Loucy (cell line): ENCODE results near the gene FNDC10.

ENCODE experiments used
- H2AFZ ChIP-seq: fragments of 200-600 bp; sonication (generic); 2 replicates; pipeline ENCODE4 v1.6.0; 2016; ENCODE audit warnings: antibody characterized with exemption, mild to moderate bottlenecking, low read length, moderate library complexity
- H3F3A ChIP-seq: fragments of 200-600 bp; 2 replicates; pipeline ENCODE4 v1.6.0; 2016; ENCODE audit warnings: antibody characterized with exemption, low read depth, mild to moderate bottlenecking
- H3K27me3 ChIP-seq: fragments of 200-600 bp; sonication (generic); 2 replicates; pipeline ENCODE4 v1.6.1; 2014; ENCODE audit warnings: low read length, mild to moderate bottlenecking; ENCODE audit not compliant: insufficient read depth, poor library complexity, severe bottlenecking
- H3K36me3 ChIP-seq: fragments of 200-600 bp; sonication (generic); 2 replicates; pipeline ENCODE4 v1.6.1; 2016; ENCODE audit warnings: low read length; ENCODE audit not compliant: insufficient read depth
- H3K4me1 ChIP-seq: fragments of 200-600 bp; sonication (generic); 2 replicates; pipeline ENCODE4 v1.5.1; 2014; ENCODE audit warnings: low read length, mild to moderate bottlenecking; ENCODE audit not compliant: insufficient read depth, poor library complexity, severe bottlenecking
- H3K4me2 ChIP-seq: fragments of 200-600 bp; sonication (generic); 2 replicates; pipeline ENCODE4 v1.6.0; 2014; ENCODE audit warnings: antibody characterized with exemption, low read length, low read depth, mild to moderate bottlenecking; ENCODE audit not compliant: poor library complexity, severe bottlenecking
- H3K4me3 ChIP-seq: fragments of 200-600 bp; sonication (generic); 2 replicates; pipeline ENCODE4 v1.5.1; 2014; ENCODE audit warnings: low read length, mild to moderate bottlenecking, mixed read lengths; ENCODE audit not compliant: poor library complexity, severe bottlenecking
- H3K79me2 ChIP-seq: fragments of 200-600 bp; sonication (generic); 2 replicates; pipeline ENCODE4 v1.6.1; 2014; ENCODE audit warnings: low read length; ENCODE audit not compliant: insufficient read depth
- H3K9ac ChIP-seq: fragments of 200-600 bp; sonication (generic); 2 replicates; pipeline ENCODE4 v1.6.0; 2014; ENCODE audit warnings: mild to moderate bottlenecking, low read depth, low read length, moderate library complexity; ENCODE audit not compliant: poor library complexity, severe bottlenecking
- H3K9me2 ChIP-seq: fragments of 200-600 bp; sonication (generic); replicated peaks from 2 replicates; pipeline ENCODE4 v1.6.1; 2016; ENCODE audit warnings: low read depth, low read length, mixed read lengths
- H3K9me3 ChIP-seq: fragments of 200-600 bp; sonication (generic); 2 replicates; pipeline ENCODE4 v1.6.1; 2014; ENCODE audit warnings: mild to moderate bottlenecking, antibody characterized with exemption, low read length, low read depth; ENCODE audit not compliant: insufficient read depth
- H4K20me1 ChIP-seq: fragments of 200-600 bp; sonication (generic); 2 replicates; pipeline ENCODE4 v1.6.0; 2014; ENCODE audit warnings: antibody characterized with exemption, low read length, mild to moderate bottlenecking; ENCODE audit not compliant: insufficient read depth, poor library complexity, severe bottlenecking
- CTCF ChIP-seq: fragments of 200-600 bp; sonication (generic); conservative IDR thresholded peaks from 2 replicates; pipeline ENCODE4 v1.5.1; 2014; ENCODE audit warnings: mild to moderate bottlenecking, antibody characterized with exemption, low read length
- EZH2phosphoT487 ChIP-seq: fragments of 200-600 bp; IDR thresholded peaks from 2 replicates; pipeline ENCODE4 v1.6.1; 2018; ENCODE audit warnings: antibody characterized with exemption, mild to moderate bottlenecking, moderate library complexity, borderline replicate concordance

Gene FNDC10

GRCh38 chr1:1609822-1610485 lies 10.0 kb upstream of the FNDC10 start:
- H3K36me3 ChIP-seq: no peaks in the 10 kb centered on the region
- H3K4me1 ChIP-seq: peaks cover 13% of the 10 kb centered on the region
- H2AFZ ChIP-seq: no peak overlapping the region
- no peaks in the 10 kb centered on the region for H3K9me3 ChIP-seq
- no peak overlapping the region for H3K4me3 ChIP-seq
- peaks cover 12% of the 10 kb centered on the region for H3K79me2 ChIP-seq
- TF ChIP-seq EZH2phosphoT487 (no peak), CTCF (no peak)
- no peak overlapping the region for H3K4me2 ChIP-seq
- peaks cover 8% of the 10 kb centered on the region for H4K20me1 ChIP-seq
- no peaks in the 10 kb centered on the region for H3K9me2 ChIP-seq
- no peaks in the 10 kb centered on the region for H3F3A ChIP-seq
- no peak overlapping the region for H3K9ac ChIP-seq
- H3K27me3 ChIP-seq: no peaks in the 10 kb centered on the region

DNA sequence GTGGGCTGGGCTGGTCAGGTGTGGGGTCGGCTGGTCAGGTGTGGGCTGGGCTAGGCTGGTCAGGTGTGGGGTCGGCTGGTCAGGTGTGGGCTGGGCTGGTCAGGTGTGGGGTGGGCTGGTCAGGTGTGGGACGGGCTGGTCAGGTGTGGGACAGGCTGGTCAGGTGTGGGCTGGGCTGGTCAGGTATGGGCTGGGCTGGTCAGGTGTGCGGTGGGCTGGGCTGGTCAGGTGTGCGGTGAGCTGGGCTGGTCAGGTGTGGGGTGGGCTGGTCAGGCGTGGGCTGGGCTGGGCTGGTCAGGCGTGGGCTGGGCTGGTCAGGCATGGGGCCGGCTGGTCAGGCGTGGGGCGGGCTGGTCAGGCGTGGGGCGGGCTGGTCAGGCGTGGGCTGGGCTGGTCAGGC lies 6.3 kb upstream of the FNDC10 start:
- H3K4me1 ChIP-seq: no peaks in the 10 kb centered on the region
- no peaks in the 10 kb centered on the region for H3F3A ChIP-seq
- H4K20me1 ChIP-seq: no peaks in the 10 kb centered on the region
- H3K4me2 ChIP-seq: no peak overlapping the region
- no peaks in the 10 kb centered on the region for H3K36me3 ChIP-seq
- no peaks in the 10 kb centered on the region for H3K27me3 ChIP-seq
- H3K9me3 ChIP-seq: no peaks in the 10 kb centered on the region
- no peak overlapping the region for H2AFZ ChIP-seq
- no peaks in the 10 kb centered on the region for H3K79me2 ChIP-seq
- H3K4me3 ChIP-seq: no peak overlapping the region
- no peak overlapping the region for H3K9ac ChIP-seq
- TF ChIP-seq CTCF: no peak
- no peak for TF ChIP-seq EZH2phosphoT487
- H3K9me2 ChIP-seq: no peaks in the 10 kb centered on the region

DNA sequence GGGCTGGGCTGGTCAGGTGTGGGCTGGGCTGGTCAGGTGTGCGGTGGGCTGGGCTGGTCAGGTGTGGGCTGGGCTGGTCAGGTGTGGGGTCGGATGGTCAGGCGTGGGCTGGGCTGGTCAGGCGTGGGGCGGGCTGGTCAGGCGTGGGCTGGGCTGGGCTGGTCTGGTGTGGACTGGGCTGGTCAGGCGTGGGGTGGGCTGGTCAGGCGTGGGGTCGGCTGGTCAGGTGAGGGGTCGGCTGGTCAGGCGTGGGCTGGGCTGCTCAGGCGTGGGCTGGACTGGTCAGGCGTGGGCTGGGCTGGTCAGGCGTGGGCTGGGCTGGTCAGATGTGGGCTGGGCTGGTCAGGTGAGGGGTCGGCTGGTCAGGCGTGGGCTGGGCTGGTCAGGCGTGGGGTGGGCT lies 5.8 kb upstream of the FNDC10 start:
- Histone ChIP-seq H3F3A (no peaks in the 10 kb centered on the region), H3K27me3 (no peaks in the 10 kb centered on the region), H3K9me2 (no peaks in the 10 kb centered on the region), H4K20me1 (no peaks in the 10 kb centered on the region), H3K9ac (no peak overlapping the region), H3K36me3 (no peaks in the 10 kb centered on the region), H3K4me2 (no peak overlapping the region), H3K9me3 (no peaks in the 10 kb centered on the region), H3K79me2 (no peaks in the 10 kb centered on the region), H3K4me1 (no peaks in the 10 kb centered on the region), H2AFZ (no peak overlapping the region), H3K4me3 (no peak overlapping the region)
- TF ChIP-seq CTCF (no peak), EZH2phosphoT487 (no peak)
